Subcutaneous adipose tissue (tissue), 4 donors: Measurements from ENCODE around the gene WDR31. TPM values are rescaled to one million over a fixed set of nuclear protein-coding genes. Genes with fewer than 3 reads are reported as not detected.

Source experiments
- total RNA-seq, 4 donors: library from RNA; depleted of rRNA; stranded (reverse); fragments of >200 nt; gene quantifications; one replicate each; pipeline ENCODE4 v1.1.0, GENCODE V29; 2016
- TF ChIP-seq, protein P1 (sequence below): fragments of 450-650 bp; IDR thresholded peaks from one replicate; pipeline ENCODE4 v1.5.1; 2016; ENCODE audit warnings: low read depth, mild to moderate bottlenecking, control low read depth, antibody characterized with exemption, moderate library complexity

WDR31 gene
- total RNA-seq, 4 donors from 2014 or later = 1.4 to 5.7 (median 2.3) TPM

DNA sequence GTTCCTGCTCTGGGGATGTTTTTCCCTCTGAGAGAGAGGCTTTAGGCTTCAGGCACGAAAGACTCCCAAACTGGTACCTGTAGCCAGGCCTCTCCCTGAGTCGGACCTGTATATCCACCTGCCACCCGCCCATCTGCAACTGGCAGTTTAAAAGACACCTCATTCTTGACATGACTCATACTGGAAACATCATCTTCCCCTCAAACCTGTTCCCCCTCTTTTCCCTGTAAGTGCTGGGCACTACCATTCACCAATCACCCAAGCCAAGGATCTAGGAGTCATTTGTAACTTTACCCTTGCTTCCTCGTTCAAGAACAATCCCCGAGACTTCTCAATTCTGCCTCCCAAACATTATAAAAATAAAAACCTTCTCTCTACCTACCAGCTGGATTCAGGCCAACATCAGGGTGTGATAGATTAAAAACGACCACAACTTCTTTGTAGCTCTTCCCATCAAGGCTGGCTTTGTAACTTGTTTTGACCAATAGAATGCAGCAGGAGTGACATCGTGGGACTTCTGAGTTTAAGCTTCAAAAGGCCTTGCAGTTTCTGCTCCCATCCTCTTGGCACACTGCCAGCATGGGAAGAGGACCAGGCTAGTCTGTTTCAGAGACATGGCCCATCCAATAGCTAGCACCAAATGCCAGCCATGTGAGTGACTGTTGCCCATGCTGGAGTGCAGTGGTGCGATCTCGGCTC lies 1.8 kb upstream of the WDR31 start:
- TF ChIP-seq, protein P1, sequence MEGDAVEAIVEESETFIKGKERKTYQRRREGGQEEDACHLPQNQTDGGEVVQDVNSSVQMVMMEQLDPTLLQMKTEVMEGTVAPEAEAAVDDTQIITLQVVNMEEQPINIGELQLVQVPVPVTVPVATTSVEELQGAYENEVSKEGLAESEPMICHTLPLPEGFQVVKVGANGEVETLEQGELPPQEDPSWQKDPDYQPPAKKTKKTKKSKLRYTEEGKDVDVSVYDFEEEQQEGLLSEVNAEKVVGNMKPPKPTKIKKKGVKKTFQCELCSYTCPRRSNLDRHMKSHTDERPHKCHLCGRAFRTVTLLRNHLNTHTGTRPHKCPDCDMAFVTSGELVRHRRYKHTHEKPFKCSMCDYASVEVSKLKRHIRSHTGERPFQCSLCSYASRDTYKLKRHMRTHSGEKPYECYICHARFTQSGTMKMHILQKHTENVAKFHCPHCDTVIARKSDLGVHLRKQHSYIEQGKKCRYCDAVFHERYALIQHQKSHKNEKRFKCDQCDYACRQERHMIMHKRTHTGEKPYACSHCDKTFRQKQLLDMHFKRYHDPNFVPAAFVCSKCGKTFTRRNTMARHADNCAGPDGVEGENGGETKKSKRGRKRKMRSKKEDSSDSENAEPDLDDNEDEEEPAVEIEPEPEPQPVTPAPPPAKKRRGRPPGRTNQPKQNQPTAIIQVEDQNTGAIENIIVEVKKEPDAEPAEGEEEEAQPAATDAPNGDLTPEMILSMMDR = no peak

DNA sequence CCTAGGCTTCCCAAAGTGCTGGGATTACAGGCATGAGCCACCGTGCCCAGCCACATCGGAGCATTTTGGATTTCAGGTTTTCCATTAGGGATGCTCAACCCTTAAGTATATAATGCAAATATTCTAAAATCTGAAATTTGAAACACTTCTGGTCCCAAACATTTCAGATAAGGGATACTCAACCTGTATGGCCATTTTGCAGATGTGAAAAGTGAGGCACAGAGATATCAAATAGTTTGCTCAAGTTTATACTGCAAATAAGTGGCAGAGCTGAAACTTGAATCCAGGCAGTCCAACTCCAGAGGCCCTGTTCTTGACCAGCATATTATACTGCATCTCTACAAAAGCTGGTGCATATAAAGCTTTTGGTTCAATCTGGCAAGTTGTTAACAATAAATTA lies 2.4 kb downstream of the WDR31 start:
- TF ChIP-seq, protein P1 = no peak

DNA sequence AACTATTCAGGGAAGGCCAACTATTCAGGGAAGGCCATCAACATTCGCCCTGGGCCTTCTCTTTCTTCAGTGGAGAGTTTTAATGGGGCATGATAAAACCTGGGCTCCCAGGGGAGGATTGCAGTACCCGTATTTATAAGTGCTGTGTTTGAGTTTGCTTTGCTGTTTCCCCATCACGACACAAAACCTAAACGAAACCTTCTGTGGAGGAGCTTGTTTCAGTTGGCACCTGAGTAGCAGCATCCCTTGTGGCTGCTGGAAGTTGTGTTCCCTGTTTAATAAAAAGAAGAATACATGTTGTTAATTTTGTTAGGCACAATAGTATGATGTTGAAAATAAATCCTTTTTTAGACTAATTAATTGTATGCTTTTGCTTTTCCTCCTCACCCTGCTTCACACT lies 8.3 kb downstream of the WDR31 start:
- TF ChIP-seq, protein P1 = no peak

GRCh38 chr9:113328045-113328782 lies 11.9 kb downstream of the WDR31 start:
- TF ChIP-seq, protein P1 = no peak

DNA sequence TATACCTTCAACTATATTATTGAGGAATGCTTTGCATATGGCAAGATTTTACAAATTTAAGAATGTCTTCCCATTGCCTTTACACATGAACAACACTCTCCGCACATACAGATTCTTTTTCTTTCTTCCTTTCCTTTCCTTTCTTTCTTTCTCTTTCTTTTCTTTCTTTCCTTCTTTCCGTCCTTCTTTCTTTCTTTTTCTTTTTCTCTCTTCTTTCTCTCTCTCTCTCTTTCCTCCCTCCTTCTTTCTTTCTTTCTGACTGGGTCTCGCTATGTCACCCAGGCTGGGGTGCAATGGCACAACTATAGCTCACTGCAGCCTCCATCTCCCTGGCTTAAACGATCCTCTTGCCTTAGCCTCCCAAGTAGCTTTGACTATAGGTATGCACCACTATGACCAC lies 13.8 kb downstream of the WDR31 start:
- TF ChIP-seq, protein P1 = no peak

- TF ChIP-seq, protein P1 = no peak
Observed at GRCh38 chr9:113322671-113323070, 17.4 kb downstream of the WDR31 start.

- TF ChIP-seq, protein P1 = no peak
Observed at GRCh38 chr9:113320051-113320450, 20.0 kb downstream of the WDR31 start.
